ENCODE results near the gene GNL3.

GRCh38 chr3:52688266-52688665 lies 2.4 kb downstream of the GNL3 start:
- TF ChIP-seq TAF1 (conservative IDR thresholded peaks at IDR 0.05) (no peak), CTCF (IDR thresholded peaks at IDR 0.05; ENCODE audit: low read depth, low read length, missing input control) (no peak), HNF4A (conservative IDR thresholded peaks at IDR 0.05) (peak; percentile 19 to 29), GABPA (IDR thresholded peaks at IDR 0.05 in 1 of 2, conservative IDR thresholded peaks at IDR 0.05 in 1 of 2) (no peak)

Measured in liver (tissue), 3 donors.